ENCODE results near the gene RANBP9.

Gene RANBP9

GRCh38 chr6:13597073-13597472, 114.6 kb downstream of the RANBP9 start:
- TF ChIP-seq, protein P1, sequence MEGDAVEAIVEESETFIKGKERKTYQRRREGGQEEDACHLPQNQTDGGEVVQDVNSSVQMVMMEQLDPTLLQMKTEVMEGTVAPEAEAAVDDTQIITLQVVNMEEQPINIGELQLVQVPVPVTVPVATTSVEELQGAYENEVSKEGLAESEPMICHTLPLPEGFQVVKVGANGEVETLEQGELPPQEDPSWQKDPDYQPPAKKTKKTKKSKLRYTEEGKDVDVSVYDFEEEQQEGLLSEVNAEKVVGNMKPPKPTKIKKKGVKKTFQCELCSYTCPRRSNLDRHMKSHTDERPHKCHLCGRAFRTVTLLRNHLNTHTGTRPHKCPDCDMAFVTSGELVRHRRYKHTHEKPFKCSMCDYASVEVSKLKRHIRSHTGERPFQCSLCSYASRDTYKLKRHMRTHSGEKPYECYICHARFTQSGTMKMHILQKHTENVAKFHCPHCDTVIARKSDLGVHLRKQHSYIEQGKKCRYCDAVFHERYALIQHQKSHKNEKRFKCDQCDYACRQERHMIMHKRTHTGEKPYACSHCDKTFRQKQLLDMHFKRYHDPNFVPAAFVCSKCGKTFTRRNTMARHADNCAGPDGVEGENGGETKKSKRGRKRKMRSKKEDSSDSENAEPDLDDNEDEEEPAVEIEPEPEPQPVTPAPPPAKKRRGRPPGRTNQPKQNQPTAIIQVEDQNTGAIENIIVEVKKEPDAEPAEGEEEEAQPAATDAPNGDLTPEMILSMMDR (conservative IDR thresholded peaks at IDR 0.05), result no peak

DNA sequence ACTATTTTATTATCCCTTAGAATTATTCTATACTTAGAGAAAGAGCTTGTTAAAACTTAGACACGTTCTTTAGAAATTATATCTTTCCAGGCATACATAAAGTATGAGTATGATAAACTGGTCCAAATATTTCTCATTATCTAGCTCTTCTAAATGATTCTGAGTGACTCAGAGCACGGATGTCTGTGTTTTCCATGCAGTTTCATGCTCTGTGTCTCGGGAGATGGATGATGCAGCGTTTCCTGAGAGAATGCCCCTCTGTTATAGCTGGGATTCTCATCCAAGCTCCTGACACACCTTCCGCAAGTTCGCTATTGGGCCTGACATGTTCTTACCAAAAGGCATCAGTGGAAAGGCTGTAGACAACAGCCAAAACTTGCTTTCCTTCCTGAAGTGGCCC, 117.9 kb downstream of the RANBP9 start:
- TF ChIP-seq, protein P1 (conservative IDR thresholded peaks at IDR 0.05), result no peak
- no peak overlapping the region for H3K27ac ChIP-seq

More at GRCh38 chr6:13597073-13597472, 114.6 kb downstream of the RANBP9 start:
- H3K27ac ChIP-seq, result no peak overlapping the region

- TF ChIP-seq, protein P1 (conservative IDR thresholded peaks at IDR 0.05), result no peak
- no peak overlapping the region for H3K27ac ChIP-seq
Observed at GRCh38 chr6:13593103-13593502, 118.5 kb downstream of the RANBP9 start.

GRCh38 chr6:13591205-13591921, 120.3 kb downstream of the RANBP9 start:
- TF ChIP-seq, protein P1 (conservative IDR thresholded peaks at IDR 0.05), result no peak
- H3K27ac ChIP-seq, result no peak overlapping the region

DNA sequence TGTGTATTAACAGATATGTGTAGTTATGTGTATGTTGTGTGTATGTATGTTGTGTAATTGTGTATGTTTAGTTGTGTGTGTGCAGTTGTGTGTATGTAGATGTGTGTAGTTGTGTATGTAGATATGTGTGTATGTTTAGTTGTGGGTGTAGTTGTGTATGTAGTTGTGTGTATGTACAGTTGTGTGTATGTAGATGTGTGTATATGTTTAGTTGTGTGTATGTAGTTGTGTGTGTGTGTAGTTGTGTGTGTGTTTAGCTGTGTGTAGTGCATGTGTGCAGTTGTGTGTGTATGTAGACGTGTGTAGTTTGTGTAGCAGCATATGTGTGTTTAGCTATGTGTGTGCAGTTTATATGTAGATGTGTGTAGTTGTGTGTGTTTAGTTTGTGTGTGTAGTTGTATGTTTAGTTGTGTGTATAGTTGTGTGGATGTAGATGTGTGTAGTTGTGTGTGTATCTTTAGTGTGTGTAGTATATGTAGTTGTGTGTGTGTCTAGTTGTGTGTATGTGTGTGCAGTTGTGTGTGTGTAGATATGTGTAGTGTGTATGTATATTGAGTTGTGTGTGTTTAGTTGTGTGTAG, 121.0 kb downstream of the RANBP9 start:
- TF ChIP-seq, protein P1 (conservative IDR thresholded peaks at IDR 0.05), result no peak
- H3K27ac ChIP-seq, result no peak overlapping the region

- TF ChIP-seq, protein P1 (conservative IDR thresholded peaks at IDR 0.05), result no peak
- H3K27ac ChIP-seq, result no peak overlapping the region
Observed at GRCh38 chr6:13589801-13590200, 121.8 kb downstream of the RANBP9 start.

- no peak overlapping the region for H3K27ac ChIP-seq
- TF ChIP-seq, protein P1 (conservative IDR thresholded peaks at IDR 0.05), result no peak
Observed at GRCh38 chr6:13586603-13587542, 124.8 kb downstream of the RANBP9 start.
